ENCODE results near the gene CERS6.

CERS6 gene

GRCh38 chr2:168607992-168608391 is 151.9 kb downstream of the CERS6 start:
- no peak for DNase-seq

GRCh38 chr2:168608796-168609195 is 152.7 kb downstream of the CERS6 start:
- no peak for DNase-seq

GRCh38 chr2:168611091-168611490 is 155.0 kb downstream of the CERS6 start:
- no peak for DNase-seq

- no peak for DNase-seq
Observed at GRCh38 chr2:168611896-168612650, 156.0 kb downstream of the CERS6 start.

- no peak for DNase-seq
Observed at GRCh38 chr2:168612719-168613118, 156.6 kb downstream of the CERS6 start.

GRCh38 chr2:168613551-168613950 is 157.5 kb downstream of the CERS6 start:
- no peak for DNase-seq

- DNase-seq: no peak
Observed at GRCh38 chr2:168614172-168615018, 158.3 kb downstream of the CERS6 start.

- no peak for DNase-seq
Observed at GRCh38 chr2:168620554-168620953, 164.5 kb downstream of the CERS6 start.

- no peak for DNase-seq
Observed at GRCh38 chr2:168622559-168622958, 166.5 kb downstream of the CERS6 start.

GRCh38 chr2:168624028-168624427 is 168.0 kb downstream of the CERS6 start:
- no peak for DNase-seq

- peak; percentile 29 for DNase-seq
Observed at GRCh38 chr2:168626096-168626495, 170.0 kb downstream of the CERS6 start.

GRCh38 chr2:168626647-168627046 is 170.6 kb downstream of the CERS6 start:
- DNase-seq: no peak

- DNase-seq: peak; percentile 68
Observed at GRCh38 chr2:168632709-168633121, 176.6 kb downstream of the CERS6 start.

- peak; percentile 17 for DNase-seq
Observed at GRCh38 chr2:168633200-168633599, 177.1 kb downstream of the CERS6 start.

GRCh38 chr2:168633895-168634294 is 177.8 kb downstream of the CERS6 start:
- peak; percentile 12 for DNase-seq

GRCh38 chr2:168635065-168635577 is 179.0 kb downstream of the CERS6 start:
- peak; percentile 56 for DNase-seq

- no peak for DNase-seq
Observed at GRCh38 chr2:168639018-168639417, 182.9 kb downstream of the CERS6 start.

- no peak for DNase-seq
Observed at GRCh38 chr2:168639441-168639898, 183.4 kb downstream of the CERS6 start.

- DNase-seq: no peak
Observed at GRCh38 chr2:168640039-168640438, 184.0 kb downstream of the CERS6 start.

GRCh38 chr2:168641636-168642035 is 185.6 kb downstream of the CERS6 start:
- no peak for DNase-seq

GRCh38 chr2:168642873-168643272 is 186.8 kb downstream of the CERS6 start:
- no peak for DNase-seq

- no peak for DNase-seq
Observed at GRCh38 chr2:168643979-168644378, 187.9 kb downstream of the CERS6 start.

- no peak for DNase-seq
Observed at GRCh38 chr2:168645696-168646338, 189.7 kb downstream of the CERS6 start.

Data from hematopoietic multipotent progenitor cell treated with erythropoietin and hydrocortisone succinate and interleukin-3 and kit ligand, for 6 days (in vitro differentiated cells).